Stomach (tissue), 9 donors: ENCODE measurements around the gene MAEA. TPM values are rescaled to one million over a fixed set of nuclear protein-coding genes. Genes with fewer than 3 reads are reported as not detected.

Experiments
- DNase-seq, 2 donors: peaks; one replicate each; pipeline versions ENCODE4 v3.0.0 to v3.0.0-alpha.2; 2013 to 2019
- H3K27ac ChIP-seq, 5 donors: fragments of 200-600 bp in 4 of 5; sonication (generic) in 4 of 5; one replicate each; pipeline ENCODE4 v1.5.1; 2013 to 2019; ENCODE audit warnings: mild to moderate bottlenecking in 1 of 5, moderate library complexity in 1 of 5
- H3K27me3 ChIP-seq, 3 donors: fragments of 200-600 bp; sonication (generic); one replicate each; pipeline ENCODE4 v1.5.1; 2017 to 2019; ENCODE audit warnings: mixed run types in 1 of 3
- H3K36me3 ChIP-seq, 4 donors: fragments of 200-600 bp; sonication (generic); 1 replicate in 3 of 4; 2 replicates in 1 of 4; pipeline ENCODE4 v1.5.1; 2016 to 2019
- H3K4me1 ChIP-seq, 4 donors: fragments of 200-600 bp; sonication (generic); one replicate each; pipeline ENCODE4 v1.5.1; 2016 to 2019
- H3K4me3 ChIP-seq, 4 donors: fragments of 200-600 bp; sonication (generic) in 3 of 4; one replicate each; pipeline ENCODE4 v1.5.1; 2016 to 2019; ENCODE audit warnings: mild to moderate bottlenecking in 1 of 4
- H3K9me3 ChIP-seq, 4 donors: fragments of 200-600 bp; sonication (generic); one replicate each; pipeline ENCODE4 v1.5.1; 2016 to 2019
- EP300 ChIP-seq: sonication (generic); formaldehyde crosslinking; IDR thresholded peaks from one replicate; pipeline ENCODE4 v1.6.1; 2017; ENCODE audit warnings: antibody characterized with exemption
- POLR2A ChIP-seq, 4 donors: fragments of 450-650 bp; IDR thresholded peaks; one replicate each; pipeline ENCODE4 v1.6.1; 2016; ENCODE audit warnings: antibody characterized with exemption in 4 of 4, control low read depth in 2 of 4, mild to moderate bottlenecking in 1 of 4, moderate library complexity in 1 of 4
- POLR2AphosphoS5 ChIP-seq, 3 donors: sonication (generic); formaldehyde crosslinking; IDR thresholded peaks; one replicate each; pipeline ENCODE4 v1.6.1; 2016; ENCODE audit warnings: antibody characterized with exemption in 3 of 3
- WGBS, 5 donors: extraction: QIAGEN DNeasy Blood & Tissue Kit in 3 of 5; methylation state at CpG; one replicate each; pipeline versions ENCODE4 v1.1.5 to v1.1.7; 2013 to 2018; 5-methylcytosine and 5-hydroxymethylcytosine counted together
- intact Hi-C: fragments of 100-400 bp; cut with DNase I; formaldehyde crosslinking; loops from one replicate; pipeline ENCODE4 v1.15.1; 2023; ENCODE audit warnings: low total_unique reads
- polyA plus RNA-seq, 3 donors: library from polyadenylated mRNA; stranded (reverse); fragments of 200-250 nt; gene quantifications; one replicate each; pipeline ENCODE4 v1.2.3, GENCODE V29; 2013
- total RNA-seq, 5 donors: library from RNA; depleted of rRNA; stranded (reverse); fragments of >200 nt; gene quantifications; one replicate each; pipeline versions ENCODE4 v1.1.0 to v1.2.3, GENCODE V29; 2014 to 2016
- TF ChIP-seq, protein P1 (sequence below), 7 experiments: fragments of 450-650 bp in 4 of 7; fragments of 200-600 bp in 3 of 7; sonication (generic) in 3 of 7; IDR thresholded peaks; one replicate each; pipeline ENCODE4 v1.5.1; 2016 to 2019; ENCODE audit warnings: antibody characterized with exemption in 7 of 7, control low read depth in 2 of 7, mild to moderate bottlenecking in 1 of 7
- donor health status: healthy with polysubstance abuse.
- donor health status: Bipolar disorder and iron deficiency.
- donor health status: healthy.

The MAEA gene
- total and polyA plus RNA-seq, 8 donors: 34.0 to 295 (median 63.0) TPM

DNA sequence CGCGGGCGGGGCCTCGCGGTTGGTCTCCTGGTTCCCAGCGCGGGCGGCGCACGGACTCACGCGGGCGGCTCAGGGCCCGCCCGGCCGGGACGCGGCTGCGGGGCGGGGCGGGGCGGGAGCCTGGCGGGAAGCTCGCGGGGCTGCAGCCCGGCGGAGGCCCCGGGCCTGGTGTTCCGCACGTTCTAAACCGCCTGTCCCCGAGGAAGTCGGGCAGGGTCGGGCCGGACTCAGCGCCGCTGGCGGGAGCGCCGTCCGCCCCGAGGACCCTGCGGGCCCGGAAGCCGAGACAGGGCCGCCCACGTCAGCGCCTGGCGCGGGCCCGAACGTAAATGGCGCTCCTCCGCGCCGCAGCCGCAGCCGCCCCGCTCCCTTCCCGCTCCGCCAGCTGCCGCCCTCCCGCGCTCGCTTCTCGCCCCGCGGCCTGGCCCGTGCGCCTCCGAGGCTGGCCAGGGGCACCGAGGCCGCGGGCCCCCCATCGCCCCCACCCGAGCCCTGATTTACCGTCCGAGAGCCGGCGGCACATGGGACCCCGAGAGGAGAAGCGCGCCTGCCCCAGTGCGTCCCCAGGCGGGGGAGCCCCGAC, 40.5 kb upstream of the MAEA start:
- Histone ChIP-seq H3K9me3 (peaks cover 0 to 3% (median 0%) of the 10 kb centered on the region in 4 donors), H3K4me1 (peaks cover 45 to 61% (median 51%) of the 10 kb centered on the region in 4 donors), H3K27me3 (no peaks in the 10 kb centered on the region), H3K36me3 (peaks cover 0 to 7% (median 3%) of the 10 kb centered on the region in 4 donors), H3K27ac (peak overlapping the region; percentile 97 to 98 (median 97)), H3K4me3 (peak overlapping the region; percentile 61 to 96 (median 76))
- 0 to 1% (median 0%) methylated on average over 11 to 86 of the region's 86 CpGs; no CpG with 5 or more reads in 1 of the 5 donors for WGBS, 5 donors
- DNase-seq: peak; percentile 90 to 97
- TF ChIP-seq POLR2AphosphoS5 (IDR thresholded peaks at IDR 0.05): peak in 1 of 3 donors; percentile 30
- TF ChIP-seq, protein P1, sequence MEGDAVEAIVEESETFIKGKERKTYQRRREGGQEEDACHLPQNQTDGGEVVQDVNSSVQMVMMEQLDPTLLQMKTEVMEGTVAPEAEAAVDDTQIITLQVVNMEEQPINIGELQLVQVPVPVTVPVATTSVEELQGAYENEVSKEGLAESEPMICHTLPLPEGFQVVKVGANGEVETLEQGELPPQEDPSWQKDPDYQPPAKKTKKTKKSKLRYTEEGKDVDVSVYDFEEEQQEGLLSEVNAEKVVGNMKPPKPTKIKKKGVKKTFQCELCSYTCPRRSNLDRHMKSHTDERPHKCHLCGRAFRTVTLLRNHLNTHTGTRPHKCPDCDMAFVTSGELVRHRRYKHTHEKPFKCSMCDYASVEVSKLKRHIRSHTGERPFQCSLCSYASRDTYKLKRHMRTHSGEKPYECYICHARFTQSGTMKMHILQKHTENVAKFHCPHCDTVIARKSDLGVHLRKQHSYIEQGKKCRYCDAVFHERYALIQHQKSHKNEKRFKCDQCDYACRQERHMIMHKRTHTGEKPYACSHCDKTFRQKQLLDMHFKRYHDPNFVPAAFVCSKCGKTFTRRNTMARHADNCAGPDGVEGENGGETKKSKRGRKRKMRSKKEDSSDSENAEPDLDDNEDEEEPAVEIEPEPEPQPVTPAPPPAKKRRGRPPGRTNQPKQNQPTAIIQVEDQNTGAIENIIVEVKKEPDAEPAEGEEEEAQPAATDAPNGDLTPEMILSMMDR (IDR thresholded peaks at IDR 0.05): no peak
- no peak for TF ChIP-seq EP300
- intact Hi-C loops: no loop called here

DNA sequence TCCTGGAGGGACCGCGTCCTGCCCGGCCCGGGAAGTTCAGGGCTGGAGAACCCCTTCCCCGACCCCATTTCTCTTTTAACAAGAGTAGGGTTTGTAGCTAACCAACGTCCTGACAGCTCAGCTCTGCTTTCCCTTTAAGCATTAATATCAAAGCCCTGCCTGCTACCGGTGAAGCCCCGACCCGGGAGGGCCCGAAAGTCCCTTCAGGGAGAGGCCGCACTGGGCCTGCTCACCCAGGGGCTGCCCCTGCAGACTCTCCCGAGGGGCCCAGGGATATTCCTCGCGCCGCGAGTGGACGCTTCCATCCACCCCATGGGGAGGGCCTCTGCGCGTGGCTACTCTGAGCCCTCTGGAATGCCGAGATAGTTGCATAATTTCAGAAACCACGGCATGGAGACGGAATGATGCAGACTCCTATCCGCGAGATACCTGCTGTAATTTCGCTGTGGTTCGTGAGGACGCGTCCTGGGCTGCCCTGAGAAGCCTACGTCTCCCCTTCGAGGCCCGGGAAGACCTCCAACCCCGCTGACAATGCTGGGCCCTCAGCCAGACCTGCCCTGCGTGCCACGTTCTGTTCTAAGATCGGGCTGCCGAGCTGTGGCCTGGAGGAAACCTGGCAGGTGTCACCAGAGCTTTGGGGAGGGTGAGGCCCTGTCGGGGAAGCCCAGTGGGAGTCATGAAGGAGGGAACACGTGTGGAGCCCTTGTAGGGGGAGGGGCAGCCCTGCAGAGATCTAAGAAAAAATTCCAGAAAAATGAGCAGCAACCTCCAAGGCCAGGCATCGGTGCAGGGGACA, 39.8 kb upstream of the MAEA start:
- WGBS, 5 donors: 25 to 40% (median 33%) methylated on average over 35 to 39 of the region's 39 CpGs
- Histone ChIP-seq H3K4me3 (peak overlapping the region; percentile 61 to 96 (median 76)), H3K27me3 (no peaks in the 10 kb centered on the region), H3K9me3 (peaks cover 0 to 7% (median 0%) of the 10 kb centered on the region in 4 donors), H3K27ac (peak overlapping the region; percentile 97 to 98 (median 97)), H3K36me3 (peaks cover 0 to 7% (median 3%) of the 10 kb centered on the region in 4 donors), H3K4me1 (peaks cover 38 to 54% (median 44%) of the 10 kb centered on the region in 4 donors)
- TF ChIP-seq, protein P1 (IDR thresholded peaks at IDR 0.05): no peak
- TF ChIP-seq POLR2A (IDR thresholded peaks at IDR 0.05) (no peak), POLR2AphosphoS5 (IDR thresholded peaks at IDR 0.05) (no peak), EP300 (no peak)
- intact Hi-C loops: loop anchor here (10.0 kb wide), 1 partner anchor 85 kb away; no protein-coding TSS in a partner anchor
- DNase-seq: peak in 1 of 2 donors; percentile 60

DNA sequence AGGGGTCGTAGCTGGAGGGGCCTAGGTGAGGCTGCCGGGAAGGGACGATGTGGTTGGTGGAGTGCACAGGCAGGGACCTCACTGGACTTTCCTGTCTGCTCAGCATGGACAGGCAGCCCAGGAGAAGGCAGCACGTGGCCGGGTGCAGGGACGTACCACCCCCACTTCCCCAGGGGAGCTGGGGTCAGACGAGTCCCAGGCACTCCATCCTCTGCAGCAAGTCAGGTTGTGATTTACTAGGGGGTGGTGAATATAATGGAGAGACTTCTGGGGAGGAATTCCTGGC, 39.2 kb upstream of the MAEA start:
- Histone ChIP-seq H3K4me3 (peak overlapping the region in 3 of 4 donors; percentile 61 to 96 (median 73)), H3K36me3 (peaks cover 0 to 7% (median 3%) of the 10 kb centered on the region in 4 donors), H3K9me3 (peaks cover 0 to 12% (median 0%) of the 10 kb centered on the region in 4 donors), H3K27me3 (no peaks in the 10 kb centered on the region), H3K4me1 (peaks cover 33 to 49% (median 39%) of the 10 kb centered on the region in 4 donors), H3K27ac (peak overlapping the region; percentile 97 to 98 (median 97))
- no peak for DNase-seq
- intact Hi-C loops: loop anchor here (10.0 kb wide), 1 partner anchor 84 kb away; no protein-coding TSS in a partner anchor
- 95 to 99% (median 98%) methylated on average over 6 to 7 of the region's 7 CpGs for WGBS, 5 donors
- TF ChIP-seq, protein P1 (IDR thresholded peaks at IDR 0.05): no peak
- TF ChIP-seq POLR2A (IDR thresholded peaks at IDR 0.05) (no peak), POLR2AphosphoS5 (IDR thresholded peaks at IDR 0.05) (no peak), EP300 (no peak)

DNA sequence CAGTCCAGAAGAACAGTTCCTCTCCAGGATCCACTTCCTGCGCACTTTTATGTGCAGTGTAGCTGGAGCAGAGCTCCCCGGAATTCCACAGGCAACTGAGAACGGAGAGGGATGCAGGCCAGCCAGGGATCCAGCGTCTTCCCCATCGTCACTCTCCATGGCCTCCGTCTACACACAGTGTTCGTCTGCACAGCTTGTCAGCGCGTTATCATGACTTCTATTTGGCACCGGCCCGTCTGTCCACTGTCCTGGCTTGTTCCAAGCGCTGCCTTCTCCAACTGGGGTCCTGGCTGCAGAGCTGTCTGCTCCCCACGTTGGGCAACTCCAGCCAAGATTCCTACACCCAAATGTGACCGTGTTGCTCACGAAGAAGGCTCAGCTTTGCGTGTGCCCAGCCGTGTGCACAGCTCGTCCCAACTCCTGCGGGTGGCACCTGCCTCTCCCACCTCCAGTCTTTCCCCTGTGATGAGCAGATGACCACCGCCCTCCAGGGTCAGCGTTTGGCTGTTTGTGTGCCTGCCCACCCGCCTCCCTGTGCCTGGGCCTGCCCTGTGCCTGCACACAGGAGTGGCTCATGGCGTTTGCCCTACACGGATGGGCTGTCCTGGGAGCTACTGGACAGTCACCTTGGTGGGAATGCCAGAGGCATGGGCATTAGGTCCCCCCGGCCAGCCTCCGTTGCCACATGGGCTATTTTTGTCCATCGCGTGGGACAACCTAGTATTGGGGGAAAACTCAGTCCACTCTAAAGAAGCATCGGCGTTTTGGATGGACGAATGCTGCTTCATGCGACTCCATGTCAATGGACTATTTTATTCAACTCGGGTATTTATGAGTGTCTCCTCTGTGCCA, 38.5 kb upstream of the MAEA start:
- no peaks in the 10 kb centered on the region for H3K27me3 ChIP-seq
- H3K36me3 ChIP-seq: peaks cover 0 to 7% (median 3%) of the 10 kb centered on the region in 4 donors
- WGBS, 5 donors: 97 to 98% (median 97%) methylated on average over 33 of the region's 33 CpGs
- H3K27ac ChIP-seq: peak overlapping the region in 3 of 5 donors; percentile 97 to 98 (median 97)
- H3K9me3 ChIP-seq: peaks cover 0 to 12% (median 0%) of the 10 kb centered on the region in 4 donors
- no peak overlapping the region for H3K4me3 ChIP-seq
- H3K4me1 ChIP-seq: peaks cover 26 to 42% (median 32%) of the 10 kb centered on the region in 4 donors
- TF ChIP-seq POLR2AphosphoS5 (IDR thresholded peaks at IDR 0.05) (no peak), POLR2A (IDR thresholded peaks at IDR 0.05) (no peak), EP300 (no peak)
- TF ChIP-seq, protein P1 (IDR thresholded peaks at IDR 0.05): no peak
- intact Hi-C loops: loop anchor here (10.0 kb wide), 1 partner anchor 84 kb away; no protein-coding TSS in a partner anchor
- DNase-seq: peak in 1 of 2 donors; percentile 2
